ENCODE measurements around the gene TMEM238L.

GRCh38 chr17:10792151-10792550 lies 11.7 kb downstream of the TMEM238L start:
- TF ChIP-seq CTCF (IDR thresholded peaks at IDR 0.05 in 8 of 11, conservative IDR thresholded peaks at IDR 0.05 in 3 of 11) (no peak), POLR2AphosphoS5 (IDR thresholded peaks at IDR 0.05) (no peak)
